Liver (tissue), 9 donors: Measurements from ENCODE around the gene RRP1. TPM values are rescaled to one million over a fixed set of nuclear protein-coding genes. Genes with fewer than 3 reads are reported as not detected.

Source experiments
- DNase-seq: peaks from one replicate; pipeline ENCODE4 v3.0.0-alpha.2; 2017; ENCODE audit warnings: low spot score
- H3K27ac ChIP-seq, 2 donors: one replicate each; pipeline ENCODE4 v1.7.0; 2013; ENCODE audit warnings: inconsistent platforms in 2 of 2, low read length in 2 of 2, control low read depth in 1 of 2, low read depth in 1 of 2, mild to moderate bottlenecking in 1 of 2
- H3K27me3 ChIP-seq, 4 donors: one replicate each; pipeline versions ENCODE4 v1.6.1 to v1.7.0; 2013; ENCODE audit warnings: low read length in 3 of 4, inconsistent platforms in 1 of 4, mild to moderate bottlenecking in 1 of 4, moderate library complexity in 1 of 4; ENCODE audit not compliant: control insufficient read depth in 4 of 4, insufficient read depth in 4 of 4
- H3K36me3 ChIP-seq, 4 donors: one replicate each; pipeline versions ENCODE4 v1.6.1 to v1.7.0; 2013; ENCODE audit warnings: low read length in 3 of 4, mild to moderate bottlenecking in 3 of 4, low read depth in 1 of 4, moderate library complexity in 1 of 4; ENCODE audit not compliant: control insufficient read depth in 4 of 4, insufficient read depth in 3 of 4
- H3K4me1 ChIP-seq, 4 donors: one replicate each; pipeline versions ENCODE4 v1.6.1 to v1.7.0; 2013; ENCODE audit warnings: low read length in 3 of 4, mild to moderate bottlenecking in 3 of 4, moderate library complexity in 1 of 4; ENCODE audit not compliant: control insufficient read depth in 4 of 4, insufficient read depth in 4 of 4
- H3K4me3 ChIP-seq, 3 donors: one replicate each; pipeline versions ENCODE4 v1.6.1 to v1.7.0; 2013; ENCODE audit warnings: low read length in 3 of 3, control low read depth in 1 of 3, low read depth in 1 of 3, mild to moderate bottlenecking in 1 of 3
- H3K9ac ChIP-seq, 2 donors: one replicate each; pipeline ENCODE4 v1.7.0; 2013; ENCODE audit warnings: low read length in 2 of 2, mild to moderate bottlenecking in 2 of 2, moderate library complexity in 2 of 2, control low read depth in 1 of 2, low read depth in 1 of 2
- H3K9me3 ChIP-seq, 4 donors: one replicate each; pipeline versions ENCODE4 v1.6.1 to v1.7.0; 2013; ENCODE audit warnings: low read length in 3 of 4; ENCODE audit not compliant: control insufficient read depth in 4 of 4
- EGR1 ChIP-seq, 2 donors: IDR thresholded peaks; 2 replicates each; pipeline ENCODE4 v1.6.1; 2016 to 2018; ENCODE audit warnings: antibody characterized with exemption in 2 of 2, low read depth in 2 of 2
- FOXA1 ChIP-seq: IDR thresholded peaks from 2 replicates; pipeline ENCODE4 v1.6.1; 2016; ENCODE audit warnings: antibody characterized with exemption
- FOXA2 ChIP-seq: IDR thresholded peaks from 2 replicates; pipeline ENCODE4 v1.6.1; 2016; ENCODE audit warnings: antibody characterized with exemption
- GABPA ChIP-seq, 2 donors: IDR thresholded peaks in 1 of 2; conservative IDR thresholded peaks in 1 of 2; 2 replicates each; pipeline ENCODE4 v1.6.1; 2016; ENCODE audit warnings: antibody characterized with exemption in 2 of 2, mild to moderate bottlenecking in 1 of 2, moderate library complexity in 1 of 2
- HNF4A ChIP-seq, 2 donors: conservative IDR thresholded peaks; 2 replicates each; pipeline ENCODE4 v1.6.1; 2016; ENCODE audit warnings: antibody characterized with exemption in 2 of 2, mild to moderate bottlenecking in 2 of 2
- HNF4G ChIP-seq: IDR thresholded peaks from 2 replicates; pipeline ENCODE4 v1.6.1; 2016; ENCODE audit warnings: antibody characterized with exemption
- JUND ChIP-seq, 2 donors: IDR thresholded peaks; 2 replicates each; pipeline ENCODE4 v1.6.1; 2016; ENCODE audit warnings: antibody characterized with exemption in 2 of 2
- MAX ChIP-seq: IDR thresholded peaks from 2 replicates; pipeline ENCODE4 v1.6.1; 2016; ENCODE audit warnings: antibody characterized with exemption
- NR2F2 ChIP-seq: IDR thresholded peaks from 2 replicates; pipeline ENCODE4 v1.6.1; 2016; ENCODE audit warnings: antibody characterized with exemption
- RAD21 ChIP-seq, 2 donors: IDR thresholded peaks; 2 replicates each; pipeline ENCODE4 v1.6.1; 2016; ENCODE audit warnings: antibody characterized with exemption in 2 of 2, mild to moderate bottlenecking in 2 of 2
- REST ChIP-seq: IDR thresholded peaks from 2 replicates; pipeline ENCODE4 v1.6.1; 2016; ENCODE audit warnings: antibody characterized with exemption, mild to moderate bottlenecking
- RXRA ChIP-seq, 2 donors: IDR thresholded peaks; 2 replicates each; pipeline ENCODE4 v1.6.1; 2017 to 2018; ENCODE audit warnings: antibody characterized with exemption in 2 of 2, mild to moderate bottlenecking in 1 of 2
- SP1 ChIP-seq: IDR thresholded peaks from 2 replicates; pipeline ENCODE4 v1.6.1; 2018; ENCODE audit warnings: antibody characterized with exemption, mild to moderate bottlenecking
- TAF1 ChIP-seq: conservative IDR thresholded peaks from 2 replicates; pipeline ENCODE4 v1.6.1; 2016; ENCODE audit warnings: antibody characterized with exemption, mild to moderate bottlenecking
- YY1 ChIP-seq: IDR thresholded peaks from 2 replicates; pipeline ENCODE4 v1.6.1; 2016; ENCODE audit warnings: antibody characterized with exemption, mild to moderate bottlenecking
- ZBTB33 ChIP-seq: IDR thresholded peaks from 2 replicates; pipeline ENCODE4 v1.6.1; 2016; ENCODE audit warnings: antibody characterized with exemption
- WGBS: extraction: QIAGEN DNeasy Blood & Tissue Kit; methylation state at CpG from one replicate; pipeline ENCODE4 v1.1.7; 2013; 5-methylcytosine and 5-hydroxymethylcytosine counted together
- polyA plus RNA-seq, 2 donors: library from polyadenylated mRNA; stranded (reverse) in 1 of 2; unstranded in 1 of 2; fragments of 200-250 nt in 1 of 2; fragments of >200 nt in 1 of 2; fragmentation: Nextera tagmentation in 1 of 2; extraction: Ambion mirVana in 1 of 2; gene quantifications; one replicate each; pipeline versions ENCODE4 v1.2.1 to v1.2.3, GENCODE V29; 2013 to 2015
- total RNA-seq, 2 donors: library from RNA; depleted of rRNA; stranded (reverse); fragments of >200 nt; gene quantifications; one replicate each; pipeline ENCODE4 v1.2.3, GENCODE V29; 2014
- TF ChIP-seq, protein P1 (sequence below): IDR thresholded peaks from 2 replicates; pipeline ENCODE4 v1.6.1; 2016; ENCODE audit warnings: antibody characterized with exemption
- TF ChIP-seq, protein P2 (sequence below): fragments of 150-350 bp; IDR thresholded peaks from 2 replicates; pipeline ENCODE4 v1.5.1; 2017; ENCODE audit warnings: improper control_type of control experiment, low read depth, low read length; ENCODE audit not compliant: missing input control
- donor health status: healthy.
- donor health status: healthy.
- donor health status: healthy.
- donor health status: healthy.
- donor health status: healthy.

RRP1 gene
- total and polyA plus RNA-seq, 4 donors = 5.4 to 15.0 (median 7.7) TPM

GRCh38 chr21:43809853-43810504 lies 20.6 kb downstream of the RRP1 start:
- no peak overlapping the region for H3K4me3 ChIP-seq
- H3K9me3 ChIP-seq = no peaks in the 10 kb centered on the region
- 66% methylated on average over 26 of the region's 26 CpGs for WGBS
- peak overlapping the region in 1 of 2 donors; percentile 6 for H3K27ac ChIP-seq
- peaks cover 0 to 2% (median 0%) of the 10 kb centered on the region in 4 donors for H3K36me3 ChIP-seq
- no peak overlapping the region for H3K9ac ChIP-seq
- H3K4me1 ChIP-seq = peaks cover 12 to 52% (median 34%) of the 10 kb centered on the region in 4 donors
- no peaks in the 10 kb centered on the region for H3K27me3 ChIP-seq
- DNase-seq = no peak
- TF ChIP-seq RAD21 (IDR thresholded peaks at IDR 0.05) (no peak), NR2F2 (no peak), ZBTB33 (no peak), MAX (no peak), TAF1 (no peak), RXRA (IDR thresholded peaks at IDR 0.05) (no peak), FOXA2 (no peak), HNF4A (conservative IDR thresholded peaks at IDR 0.05) (no peak), SP1 (no peak)

- TF ChIP-seq REST (no peak), FOXA1 (no peak), EGR1 (IDR thresholded peaks at IDR 0.05; ENCODE audit: low read depth in 2 of 2) (no peak), JUND (IDR thresholded peaks at IDR 0.05) (no peak), FOXA2 (no peak), RXRA (IDR thresholded peaks at IDR 0.05) (peak; percentile 55 to 80), NR2F2 (peak; percentile 36), ZBTB33 (no peak), MAX (no peak), HNF4A (conservative IDR thresholded peaks at IDR 0.05) (peak; percentile 45 to 60), GABPA (IDR thresholded peaks at IDR 0.05 in 1 of 2, conservative IDR thresholded peaks at IDR 0.05 in 1 of 2) (no peak), TAF1 (no peak), YY1 (no peak), RAD21 (IDR thresholded peaks at IDR 0.05) (peak; percentile 98 to 99), HNF4G (no peak), SP1 (peak; percentile 24)
- TF ChIP-seq, protein P1, sequence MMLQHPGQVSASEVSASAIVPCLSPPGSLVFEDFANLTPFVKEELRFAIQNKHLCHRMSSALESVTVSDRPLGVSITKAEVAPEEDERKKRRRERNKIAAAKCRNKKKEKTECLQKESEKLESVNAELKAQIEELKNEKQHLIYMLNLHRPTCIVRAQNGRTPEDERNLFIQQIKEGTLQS = no peak
- TF ChIP-seq, protein P2, sequence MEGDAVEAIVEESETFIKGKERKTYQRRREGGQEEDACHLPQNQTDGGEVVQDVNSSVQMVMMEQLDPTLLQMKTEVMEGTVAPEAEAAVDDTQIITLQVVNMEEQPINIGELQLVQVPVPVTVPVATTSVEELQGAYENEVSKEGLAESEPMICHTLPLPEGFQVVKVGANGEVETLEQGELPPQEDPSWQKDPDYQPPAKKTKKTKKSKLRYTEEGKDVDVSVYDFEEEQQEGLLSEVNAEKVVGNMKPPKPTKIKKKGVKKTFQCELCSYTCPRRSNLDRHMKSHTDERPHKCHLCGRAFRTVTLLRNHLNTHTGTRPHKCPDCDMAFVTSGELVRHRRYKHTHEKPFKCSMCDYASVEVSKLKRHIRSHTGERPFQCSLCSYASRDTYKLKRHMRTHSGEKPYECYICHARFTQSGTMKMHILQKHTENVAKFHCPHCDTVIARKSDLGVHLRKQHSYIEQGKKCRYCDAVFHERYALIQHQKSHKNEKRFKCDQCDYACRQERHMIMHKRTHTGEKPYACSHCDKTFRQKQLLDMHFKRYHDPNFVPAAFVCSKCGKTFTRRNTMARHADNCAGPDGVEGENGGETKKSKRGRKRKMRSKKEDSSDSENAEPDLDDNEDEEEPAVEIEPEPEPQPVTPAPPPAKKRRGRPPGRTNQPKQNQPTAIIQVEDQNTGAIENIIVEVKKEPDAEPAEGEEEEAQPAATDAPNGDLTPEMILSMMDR = peak; percentile 98
- no peak overlapping the region for H3K9ac ChIP-seq
- no peak overlapping the region for H3K27ac ChIP-seq
- H3K9me3 ChIP-seq = no peaks in the 10 kb centered on the region
- peaks cover 12 to 52% (median 34%) of the 10 kb centered on the region in 4 donors for H3K4me1 ChIP-seq
- H3K4me3 ChIP-seq = no peak overlapping the region
- H3K27me3 ChIP-seq = no peaks in the 10 kb centered on the region
- 10% methylated on average over 23 of the region's 23 CpGs for WGBS
- no peaks in the 10 kb centered on the region for H3K36me3 ChIP-seq
- peak; percentile 96 for DNase-seq
These were observed 21.3 kb downstream of the RRP1 start for GRCh38 chr21:43810505-43811261.
